SU-DHL-6 (cell line): Measurements from ENCODE around the gene SNCG.

ENCODE experiments used
- H2AFZ ChIP-seq: fragments of 200-600 bp; sonication (generic); 2 replicates; pipeline ENCODE4 v1.6.1; 2014; ENCODE audit warnings: low read depth, mild to moderate bottlenecking, moderate library complexity, mixed read lengths, antibody characterized with exemption, low read length; ENCODE audit not compliant: severe bottlenecking
- H3F3A ChIP-seq: fragments of 200-600 bp; shearing (Covaris generic); 2 replicates; pipeline ENCODE4 v1.6.0; 2016; ENCODE audit warnings: antibody characterized with exemption, mild to moderate bottlenecking; ENCODE audit not compliant: insufficient read depth
- H3K27ac ChIP-seq: fragments of 200-600 bp; sonication (generic); 2 replicates; pipeline ENCODE4 v1.5.1; 2016; ENCODE audit warnings: low read depth, mild to moderate bottlenecking, low read length, moderate library complexity, mixed read lengths
- H3K27me3 ChIP-seq: fragments of 200-600 bp; sonication (generic), shearing (Covaris generic); 2 replicates; pipeline ENCODE4 v1.6.0; 2014; ENCODE audit warnings: mild to moderate bottlenecking, low read length
- H3K36me3 ChIP-seq: fragments of 200-600 bp; sonication (generic); 2 replicates; pipeline ENCODE4 v1.6.1; 2014; ENCODE audit warnings: mild to moderate bottlenecking, low read length, mixed read lengths
- H3K4me2 ChIP-seq: fragments of 300-600, 200-600 bp; shearing (Covaris generic), sonication (generic); 2 replicates; pipeline ENCODE4 v1.6.0; 2014; ENCODE audit warnings: low read length, low read depth, mild to moderate bottlenecking; ENCODE audit not compliant: poor library complexity, severe bottlenecking
- H3K4me3 ChIP-seq: fragments of 200-600 bp; sonication (generic); 2 replicates; pipeline ENCODE4 v1.5.1; 2014; ENCODE audit warnings: antibody characterized with exemption, low read length, mild to moderate bottlenecking, mixed read lengths; ENCODE audit not compliant: insufficient read depth, poor library complexity, severe bottlenecking
- H3K79me2 ChIP-seq: fragments of 200-600 bp; sonication (generic); 2 replicates; pipeline ENCODE4 v1.6.1; 2014; ENCODE audit warnings: mild to moderate bottlenecking, low read length, moderate library complexity; ENCODE audit not compliant: insufficient read depth
- H3K9ac ChIP-seq: fragments of 200-600 bp; sonication (generic); 2 replicates; pipeline ENCODE4 v1.7.0; 2014; ENCODE audit warnings: mild to moderate bottlenecking, low read length
- H3K9me2 ChIP-seq: fragments of 200-600 bp; sonication (generic); replicated peaks from 2 replicates; pipeline ENCODE4 v1.6.1; 2014; ENCODE audit warnings: low read length; ENCODE audit not compliant: insufficient read depth
- H3K9me3 ChIP-seq: fragments of 200-600 bp; sonication (generic); 2 replicates; pipeline ENCODE4 v1.6.1; 2014; ENCODE audit warnings: low read length, mixed read lengths; ENCODE audit not compliant: insufficient read depth
- H4K20me1 ChIP-seq: fragments of 200-600 bp; sonication (generic); 2 replicates; pipeline ENCODE4 v1.6.1; 2014; ENCODE audit warnings: low read depth, mild to moderate bottlenecking, antibody characterized with exemption, low read length, moderate library complexity, mixed read lengths
- CTCF ChIP-seq: fragments of 200-600 bp; sonication (generic); IDR thresholded peaks from one replicate; pipeline ENCODE4 v1.5.1; 2017; ENCODE audit warnings: antibody characterized with exemption, mild to moderate bottlenecking, low read length, moderate library complexity; ENCODE audit not compliant: insufficient read depth, poor library complexity, severe bottlenecking
- EZH2phosphoT487 ChIP-seq: fragments of 200-600 bp; sonication (generic), shearing (Covaris generic); conservative IDR thresholded peaks from 2 replicates; pipeline ENCODE4 v1.6.1; 2018; ENCODE audit warnings: mild to moderate bottlenecking, antibody characterized with exemption, low read length, moderate library complexity, mixed read lengths

SNCG gene

DNA sequence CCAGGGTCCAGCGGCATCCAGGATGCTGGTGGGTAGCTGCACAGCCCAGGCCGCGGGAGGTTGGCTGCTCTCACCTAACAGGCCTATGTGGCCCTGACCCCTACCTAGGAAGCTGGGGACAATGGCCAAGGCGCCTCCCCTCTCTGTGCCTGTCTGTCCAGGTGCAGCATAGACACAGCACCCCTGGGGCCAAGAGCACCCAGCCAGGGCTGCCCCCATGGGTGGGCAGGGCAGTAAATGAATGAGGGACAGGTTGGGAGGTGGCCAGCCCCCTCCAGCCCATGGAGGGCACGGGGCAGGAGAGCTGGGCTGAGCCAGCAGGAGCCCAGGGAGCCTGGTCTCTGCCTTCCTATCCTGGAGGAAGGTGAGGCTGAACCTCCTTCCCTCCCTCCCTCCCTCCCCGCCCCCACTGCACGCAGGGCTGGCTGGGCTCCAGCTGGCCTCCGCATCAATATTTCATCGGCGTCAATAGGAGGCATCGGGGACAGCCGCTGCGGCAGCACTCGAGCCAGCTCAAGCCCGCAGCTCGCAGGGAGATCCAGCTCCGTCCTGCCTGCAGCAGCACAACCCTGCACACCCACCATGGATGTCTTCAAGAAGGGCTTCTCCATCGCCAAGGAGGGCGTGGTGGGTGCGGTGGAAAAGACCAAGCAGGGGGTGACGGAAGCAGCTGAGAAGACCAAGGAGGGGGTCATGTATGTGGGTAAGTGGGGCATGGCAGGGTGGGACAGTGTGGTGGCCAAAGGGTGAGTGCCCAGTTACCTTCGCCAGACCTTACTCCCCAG lies at the start of gene SNCG:
Gene SNCG (plus strand): TSS at position 484 of the 785 bp plus-strand sequence. CDS start 99 bp downstream, at position 583.
- Histone ChIP-seq H3K79me2 (no peaks in the 10 kb centered on the region), H3K27ac (no peak within 1 kb of the TSS), H2AFZ (no peak within 1 kb of the TSS), H3K9me2 (no peaks in the 10 kb centered on the region), H3K9ac (no peak within 1 kb of the TSS), H3K4me3 (no peak within 1 kb of the TSS), H3F3A (no peaks in the 10 kb centered on the region), H3K36me3 (no peaks in the 10 kb centered on the region), H3K27me3 (no peaks in the 10 kb centered on the region), H4K20me1 (no peaks in the 10 kb centered on the region), H3K4me2 (no peak within 1 kb of the TSS), H3K9me3 (no peaks in the 10 kb centered on the region)
- TF ChIP-seq EZH2phosphoT487, result no peak

GRCh38 chr10:86914734-86915133 lies 43.7 kb upstream of the SNCG start:
- Histone ChIP-seq H3K27me3 (no peaks in the 10 kb centered on the region), H3F3A (no peaks in the 10 kb centered on the region), H3K36me3 (no peaks in the 10 kb centered on the region; the same call in 1 of the 2 replicates), H3K79me2 (no peaks in the 10 kb centered on the region), H4K20me1 (no peaks in the 10 kb centered on the region), H2AFZ (no peak overlapping the region), H3K9me3 (no peaks in the 10 kb centered on the region), H3K9me2 (no peaks in the 10 kb centered on the region), H3K27ac (no peak overlapping the region), H3K9ac (no peak overlapping the region), H3K4me2 (no peak overlapping the region), H3K4me3 (no peak overlapping the region)
- TF ChIP-seq EZH2phosphoT487, result no peak

GRCh38 chr10:86918022-86918471 lies 40.4 kb upstream of the SNCG start:
- Histone ChIP-seq H3K9me3 (no peaks in the 10 kb centered on the region), H3K9ac (no peak overlapping the region), H3K79me2 (no peaks in the 10 kb centered on the region), H3K36me3 (no peaks in the 10 kb centered on the region; the same call in 1 of the 2 replicates), H3K27ac (no peak overlapping the region), H3K4me3 (no peak overlapping the region), H3F3A (no peaks in the 10 kb centered on the region), H4K20me1 (no peaks in the 10 kb centered on the region), H2AFZ (no peak overlapping the region), H3K27me3 (no peaks in the 10 kb centered on the region), H3K9me2 (no peaks in the 10 kb centered on the region), H3K4me2 (no peak overlapping the region)
- TF ChIP-seq CTCF (no peak), EZH2phosphoT487 (no peak)

DNA sequence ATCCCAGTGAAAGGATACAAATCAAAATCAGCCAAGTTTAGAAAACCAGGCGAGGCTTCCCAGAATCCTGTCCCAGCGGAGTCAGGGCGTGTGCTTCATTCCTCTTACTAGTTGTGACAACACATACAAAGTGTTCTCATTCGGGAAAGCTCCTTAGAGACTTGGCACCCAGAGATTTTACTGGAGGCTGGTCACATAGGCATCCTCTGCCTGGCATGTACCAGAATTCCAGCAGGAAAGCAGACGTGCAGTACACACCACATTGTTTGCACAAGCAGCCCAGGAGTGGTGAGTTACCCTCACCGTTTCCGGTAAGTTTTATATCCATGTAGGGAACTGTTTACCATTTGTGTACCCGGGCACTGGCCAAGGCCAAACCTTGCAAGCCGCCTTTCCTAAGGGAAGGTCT lies 35.8 kb upstream of the SNCG start:
- H3K27me3 ChIP-seq, result no peaks in the 10 kb centered on the region

More for the DNA sequence above, 35.8 kb upstream of the SNCG start:
- H3K4me3 ChIP-seq, result no peak overlapping the region
- no peaks in the 10 kb centered on the region for H4K20me1 ChIP-seq
- H3K9ac ChIP-seq, result no peak overlapping the region
- no peaks in the 10 kb centered on the region for H3F3A ChIP-seq
- no peaks in the 10 kb centered on the region for H3K9me3 ChIP-seq
- no peaks in the 10 kb centered on the region for H3K9me2 ChIP-seq
- no peak overlapping the region for H3K27ac ChIP-seq
- H3K36me3 ChIP-seq, result peaks cover 5% of the 10 kb centered on the region; the same call in 1 of the 2 replicates
- no peak overlapping the region for H3K4me2 ChIP-seq
- no peaks in the 10 kb centered on the region for H3K79me2 ChIP-seq
- H2AFZ ChIP-seq, result no peak overlapping the region
- TF ChIP-seq CTCF (no peak), EZH2phosphoT487 (no peak)
